ENCODE measurements around the gene N4BP2L2. TPM values are rescaled to one million over a fixed set of nuclear protein-coding genes. Genes with fewer than 3 reads are reported as not detected.

N4BP2L2 gene
- total and polyA plus RNA-seq, 7 experiments from 2014 or later, result 129 to 358 (median 216) TPM

DNA sequence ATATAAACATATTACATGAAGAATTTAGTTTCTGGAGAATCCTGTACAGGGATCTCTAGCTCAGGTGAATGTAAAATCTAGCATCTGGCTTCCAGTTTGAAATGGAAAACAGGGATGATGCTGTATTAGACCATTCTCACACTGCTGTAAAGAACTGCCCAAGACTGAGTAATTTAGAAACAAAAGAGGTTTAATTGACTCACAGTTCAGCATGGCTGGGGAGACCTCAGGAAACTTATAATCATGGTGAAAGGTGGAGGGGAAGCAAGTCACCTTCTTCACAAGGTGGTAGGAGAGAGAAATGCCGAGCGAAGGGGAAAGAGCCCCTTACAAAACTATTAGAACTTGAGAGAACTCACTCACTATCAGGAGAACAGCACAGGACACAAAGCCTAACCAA lies 17.0 kb upstream of the N4BP2L2 start:
- Mint-ChIP-seq H3K27me3 (peaks cover 0 to 6% (median 5%) of the 10 kb centered on the region in 5 donors), H3K27ac (no peak overlapping the region), H3K4me1 (no peaks in the 10 kb centered on the region), H3K36me3 (peaks cover 2 to 3% (median 3%) of the 10 kb centered on the region in 5 donors), H3K4me3 (no peak overlapping the region), H3K9me3 (peaks cover 0 to 6% (median 3%) of the 10 kb centered on the region in 11 donors)
- H3K4me1 ChIP-seq (ENCODE audit: control insufficient read depth in 2 of 2, insufficient read depth in 2 of 2, low read length in 2 of 2), result no peaks in the 10 kb centered on the region
- DNase-seq, result no peak
- no peak overlapping the region for H3K4me3 ChIP-seq (ENCODE audit: low read length)
- POLR2A ChIA-PET, result no interaction called here
- no peaks in the 10 kb centered on the region for H3K36me3 ChIP-seq (ENCODE audit: control insufficient read depth in 2 of 3, insufficient read depth in 3 of 3, low read length in 3 of 3)
- ATAC-seq, result no peak
- intact Hi-C loops (cut with micrococcal nuclease), result no loop called here
- CTCF ChIA-PET, result no interaction called here
- H3K27me3 ChIP-seq (ENCODE audit: control insufficient read depth in 2 of 2, insufficient read depth in 2 of 2, low read length in 2 of 2), result no peaks in the 10 kb centered on the region
- H3K27ac ChIP-seq (ENCODE audit: low read depth, low read length), result no peak overlapping the region
- H3K9me3 ChIP-seq (ENCODE audit: control insufficient read depth in 2 of 3, low read length in 3 of 3), result no peaks in the 10 kb centered on the region

DNA sequence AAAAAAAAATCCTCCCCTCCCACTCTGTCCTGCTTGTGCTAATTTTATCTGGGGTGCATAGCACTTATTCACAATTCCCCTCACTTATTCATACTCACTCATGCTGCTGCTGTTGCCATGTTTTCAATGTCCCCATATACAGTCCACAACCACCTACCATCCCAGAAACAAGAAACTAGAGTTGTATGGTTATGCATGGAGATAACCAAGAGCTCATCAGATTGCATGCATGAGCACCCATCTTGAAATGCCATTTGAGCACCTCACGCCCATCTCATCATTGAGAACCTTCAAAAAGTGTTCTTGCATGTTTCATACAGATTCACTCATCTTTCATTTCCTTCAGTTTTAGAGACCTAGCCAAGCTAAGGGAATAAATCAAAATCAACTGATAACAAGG lies 15.1 kb upstream of the N4BP2L2 start:
- intact Hi-C loops (cut with micrococcal nuclease), result no loop called here
- no peak for DNase-seq
- no peak for ATAC-seq
- peaks cover 0 to 9% (median 4%) of the 10 kb centered on the region in 5 donors for H3K27me3 Mint-ChIP-seq
- peaks cover 0 to 2% (median 0%) of the 10 kb centered on the region in 7 donors for H3K4me1 Mint-ChIP-seq
- H3K36me3 ChIP-seq (ENCODE audit: control insufficient read depth in 2 of 3, insufficient read depth in 3 of 3, low read length in 3 of 3), result no peaks in the 10 kb centered on the region
- no peak overlapping the region for H3K27ac ChIP-seq (ENCODE audit: low read depth, low read length)
- H3K9me3 ChIP-seq (ENCODE audit: control insufficient read depth in 2 of 3, low read length in 3 of 3), result no peaks in the 10 kb centered on the region
- H3K4me1 ChIP-seq (ENCODE audit: control insufficient read depth in 2 of 2, insufficient read depth in 2 of 2, low read length in 2 of 2), result no peaks in the 10 kb centered on the region
- no peak overlapping the region for H3K27ac Mint-ChIP-seq
- H3K4me3 Mint-ChIP-seq, result no peak overlapping the region
- no peaks in the 10 kb centered on the region for H3K27me3 ChIP-seq (ENCODE audit: control insufficient read depth in 2 of 2, insufficient read depth in 2 of 2, low read length in 2 of 2)
- peaks cover 0 to 5% (median 0%) of the 10 kb centered on the region in 11 donors for H3K9me3 Mint-ChIP-seq
- CTCF ChIA-PET, result no interaction called here
- POLR2A ChIA-PET, result no interaction called here
- no peak overlapping the region for H3K4me3 ChIP-seq (ENCODE audit: low read length)
- peaks cover 0 to 3% (median 0%) of the 10 kb centered on the region in 5 donors for H3K36me3 Mint-ChIP-seq

DNA sequence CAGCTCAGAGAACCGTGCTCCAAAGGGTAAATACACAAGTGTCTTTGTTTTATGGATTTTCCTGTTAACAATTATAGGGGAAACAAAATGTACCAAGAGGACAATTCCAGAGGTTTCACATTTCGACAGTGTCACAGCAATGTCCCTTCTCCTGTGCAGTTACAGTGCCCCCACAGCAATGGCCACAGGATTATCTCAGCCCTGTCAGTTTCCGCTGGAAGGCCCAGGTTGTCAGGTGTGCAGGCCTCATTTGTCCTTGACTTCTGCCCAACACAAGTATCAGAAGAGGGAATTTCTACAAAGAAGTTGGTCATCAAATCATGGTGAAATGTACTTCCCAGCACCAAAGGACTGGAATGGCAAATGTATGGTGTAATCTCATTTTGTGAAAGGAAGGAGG lies 11.2 kb upstream of the N4BP2L2 start:
- no peaks in the 10 kb centered on the region for H3K4me1 ChIP-seq (ENCODE audit: control insufficient read depth in 2 of 2, insufficient read depth in 2 of 2, low read length in 2 of 2)
- H3K27ac Mint-ChIP-seq, result no peak overlapping the region
- ChIA-PET CTCF (no interaction called here), POLR2A (interaction anchor here (1.0 kb wide), 1 partner anchor 11 kb away, joined by 4 read pairs; no protein-coding TSS in a partner anchor)
- DNase-seq, result no peak
- no peak overlapping the region for H3K27ac ChIP-seq (ENCODE audit: low read depth, low read length)
- ATAC-seq, result no peak
- H3K27me3 ChIP-seq (ENCODE audit: control insufficient read depth in 2 of 2, insufficient read depth in 2 of 2, low read length in 2 of 2), result no peaks in the 10 kb centered on the region
- H3K27me3 Mint-ChIP-seq, result peaks cover 0 to 16% (median 4%) of the 10 kb centered on the region in 5 donors
- intact Hi-C loops (cut with micrococcal nuclease), result no loop called here
- H3K4me3 ChIP-seq (ENCODE audit: low read length), result no peak overlapping the region
- H3K4me3 Mint-ChIP-seq, result no peak overlapping the region
- no peaks in the 10 kb centered on the region for H3K9me3 ChIP-seq (ENCODE audit: control insufficient read depth in 2 of 3, low read length in 3 of 3)
- H3K36me3 Mint-ChIP-seq, result no peaks in the 10 kb centered on the region
- no peaks in the 10 kb centered on the region for H3K36me3 ChIP-seq (ENCODE audit: control insufficient read depth in 2 of 3, insufficient read depth in 3 of 3, low read length in 3 of 3)
- H3K9me3 Mint-ChIP-seq, result no peaks in the 10 kb centered on the region
- H3K4me1 Mint-ChIP-seq, result peaks cover 0 to 5% (median 0%) of the 10 kb centered on the region in 7 donors

DNA sequence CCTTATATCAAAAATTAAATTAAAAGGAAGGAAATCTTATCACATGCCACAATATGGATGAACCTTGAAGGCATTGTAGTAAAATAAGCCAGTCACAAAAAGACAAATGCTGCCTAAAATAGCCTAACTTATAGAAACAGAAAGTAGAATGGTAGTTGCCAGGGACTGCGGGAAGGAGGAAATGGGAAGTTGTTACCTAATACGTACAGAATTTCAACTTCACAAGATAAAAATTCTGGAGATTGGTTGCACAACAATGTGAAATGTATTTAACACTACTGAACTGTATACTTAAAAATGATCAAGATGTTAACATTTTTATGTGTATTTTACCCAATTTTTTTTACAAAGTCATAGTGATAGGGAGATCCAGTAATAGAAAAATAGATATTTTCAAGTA lies 10.2 kb upstream of the N4BP2L2 start:
- ATAC-seq (no peak), DNase-seq (no peak)
- Histone ChIP-seq H3K27me3 (ENCODE audit: control insufficient read depth in 2 of 2, insufficient read depth in 2 of 2, low read length in 2 of 2) (no peaks in the 10 kb centered on the region), H3K4me3 (ENCODE audit: low read length) (no peak overlapping the region), H3K9me3 (ENCODE audit: control insufficient read depth in 2 of 3, low read length in 3 of 3) (no peaks in the 10 kb centered on the region), H3K36me3 (ENCODE audit: control insufficient read depth in 2 of 3, insufficient read depth in 3 of 3, low read length in 3 of 3) (no peaks in the 10 kb centered on the region), H3K27ac (ENCODE audit: low read depth, low read length) (no peak overlapping the region), H3K4me1 (ENCODE audit: control insufficient read depth in 2 of 2, insufficient read depth in 2 of 2, low read length in 2 of 2) (no peaks in the 10 kb centered on the region)
- no peak overlapping the region for H3K4me3 Mint-ChIP-seq
- intact Hi-C loops (cut with micrococcal nuclease), result no loop called here
- H3K4me1 Mint-ChIP-seq, result peaks cover 0 to 5% (median 0%) of the 10 kb centered on the region in 7 donors
- peaks cover 0 to 16% (median 4%) of the 10 kb centered on the region in 5 donors for H3K27me3 Mint-ChIP-seq
- ChIA-PET POLR2A (interaction anchor here (1.0 kb wide), 1 partner anchor 10 kb away, joined by 4 read pairs; no protein-coding TSS in a partner anchor), CTCF (no interaction called here)
- no peaks in the 10 kb centered on the region for H3K36me3 Mint-ChIP-seq
- no peak overlapping the region for H3K27ac Mint-ChIP-seq
- no peaks in the 10 kb centered on the region for H3K9me3 Mint-ChIP-seq

DNA sequence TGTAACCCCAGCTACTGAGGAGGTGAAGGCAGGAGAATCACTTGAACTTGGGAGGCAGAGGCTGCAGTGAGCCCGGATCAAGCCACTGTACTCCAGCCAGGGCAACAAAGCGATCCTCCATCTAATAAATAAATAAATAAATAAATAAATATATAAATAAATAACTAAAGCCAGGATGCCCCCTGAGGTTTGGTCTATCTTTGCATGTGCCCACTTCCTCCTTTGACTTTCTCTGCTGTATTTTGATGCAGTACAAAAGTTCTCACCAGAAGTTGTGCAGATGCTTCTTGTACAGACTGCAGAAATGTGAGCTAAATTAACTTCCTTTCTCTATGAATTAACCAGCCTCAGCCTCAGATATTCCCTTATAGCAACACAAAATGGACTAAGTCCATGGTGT lies 6.5 kb upstream of the N4BP2L2 start:
- Mint-ChIP-seq H3K9me3 (no peaks in the 10 kb centered on the region), H3K36me3 (peaks cover 0 to 3% (median 0%) of the 10 kb centered on the region in 5 donors), H3K27ac (peak overlapping the region in 1 of 9 donors; percentile 33), H3K27me3 (peaks cover 0 to 28% (median 3%) of the 10 kb centered on the region in 5 donors), H3K4me1 (peaks cover 0 to 5% (median 0%) of the 10 kb centered on the region in 7 donors), H3K4me3 (no peak overlapping the region)
- CTCF ChIA-PET, result interaction anchor here (0.6 to 0.8 kb wide), 2 partner anchors 107 to 1174 kb away, joined by 3 read pairs; no protein-coding TSS in a partner anchor
- Histone ChIP-seq H3K36me3 (ENCODE audit: control insufficient read depth in 2 of 3, insufficient read depth in 3 of 3, low read length in 3 of 3) (no peaks in the 10 kb centered on the region), H3K27me3 (ENCODE audit: control insufficient read depth in 2 of 2, insufficient read depth in 2 of 2, low read length in 2 of 2) (no peaks in the 10 kb centered on the region), H3K27ac (ENCODE audit: low read depth, low read length) (no peak overlapping the region), H3K9me3 (ENCODE audit: control insufficient read depth in 2 of 3, low read length in 3 of 3) (no peaks in the 10 kb centered on the region), H3K4me1 (ENCODE audit: control insufficient read depth in 2 of 2, insufficient read depth in 2 of 2, low read length in 2 of 2) (no peaks in the 10 kb centered on the region), H3K4me3 (ENCODE audit: low read length) (no peak overlapping the region)
- ATAC-seq (no peak), DNase-seq (no peak)
- intact Hi-C loops (cut with micrococcal nuclease), result no loop called here
- POLR2A ChIA-PET, result no interaction called here

DNA sequence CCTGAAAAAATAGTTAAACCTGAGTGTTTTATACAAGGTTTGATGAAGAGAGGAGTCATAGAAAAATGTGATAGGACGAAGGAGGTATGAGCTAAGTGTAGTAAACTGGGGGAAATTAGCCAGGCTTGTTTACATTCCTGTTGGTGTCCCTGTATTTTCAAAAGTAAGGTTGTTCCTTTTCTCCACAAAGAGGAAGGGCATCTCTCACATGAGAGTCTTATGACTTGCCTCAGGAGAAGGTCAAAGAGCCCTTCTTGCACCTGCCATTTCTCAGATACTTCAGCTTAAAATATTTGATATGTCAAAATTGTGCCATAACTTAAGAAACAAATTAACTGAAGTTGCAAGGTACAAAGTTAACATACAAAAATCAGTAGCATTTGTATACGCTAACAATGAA lies 3.6 kb upstream of the N4BP2L2 start:
- Histone ChIP-seq H3K4me1 (ENCODE audit: control insufficient read depth in 2 of 2, insufficient read depth in 2 of 2, low read length in 2 of 2) (peaks cover 5 to 10% of the 10 kb centered on the region in 2 donors), H3K4me3 (ENCODE audit: low read length) (no peak overlapping the region), H3K27ac (ENCODE audit: low read depth, low read length) (no peak overlapping the region), H3K36me3 (ENCODE audit: control insufficient read depth in 2 of 3, insufficient read depth in 3 of 3, low read length in 3 of 3) (peaks cover 0 to 5% (median 0%) of the 10 kb centered on the region in 3 experiments), H3K9me3 (ENCODE audit: control insufficient read depth in 2 of 3, low read length in 3 of 3) (no peaks in the 10 kb centered on the region), H3K27me3 (ENCODE audit: control insufficient read depth in 2 of 2, insufficient read depth in 2 of 2, low read length in 2 of 2) (no peaks in the 10 kb centered on the region)
- peaks cover 0 to 6% (median 3%) of the 10 kb centered on the region in 5 donors for H3K36me3 Mint-ChIP-seq
- H3K27ac Mint-ChIP-seq, result no peak overlapping the region
- H3K9me3 Mint-ChIP-seq, result no peaks in the 10 kb centered on the region
- intact Hi-C loops (cut with micrococcal nuclease), result no loop called here
- DNase-seq (no peak), ATAC-seq (no peak)
- H3K4me3 Mint-ChIP-seq, result no peak overlapping the region
- ChIA-PET POLR2A (no interaction called here), CTCF (interaction anchor here (0.6 to 1.0 kb wide), 2 partner anchors 39 to 59 kb away, joined by 3 to 4 read pairs; no protein-coding TSS in a partner anchor)
- peaks cover 8 to 23% (median 18%) of the 10 kb centered on the region in 7 donors for H3K4me1 Mint-ChIP-seq
- peaks cover 0 to 23% (median 3%) of the 10 kb centered on the region in 5 donors for H3K27me3 Mint-ChIP-seq
